HG02678 (cell line): ENCODE data around the gene CEP135.
"Not testable (repeated sequence)": the region's sequence is repeated elsewhere in the genome, so short reads cannot be mapped to it uniquely, and the experiment has no call there.

Experiments
- ATAC-seq: cut with Tn5 transposase; IDR thresholded peaks from one replicate; pipeline ENCODE4 v1.9.1; 2021; ENCODE audit warnings: mild to moderate bottlenecking, moderate library complexity; ENCODE audit not compliant: unreplicated experiment

The CEP135 gene

DNA sequence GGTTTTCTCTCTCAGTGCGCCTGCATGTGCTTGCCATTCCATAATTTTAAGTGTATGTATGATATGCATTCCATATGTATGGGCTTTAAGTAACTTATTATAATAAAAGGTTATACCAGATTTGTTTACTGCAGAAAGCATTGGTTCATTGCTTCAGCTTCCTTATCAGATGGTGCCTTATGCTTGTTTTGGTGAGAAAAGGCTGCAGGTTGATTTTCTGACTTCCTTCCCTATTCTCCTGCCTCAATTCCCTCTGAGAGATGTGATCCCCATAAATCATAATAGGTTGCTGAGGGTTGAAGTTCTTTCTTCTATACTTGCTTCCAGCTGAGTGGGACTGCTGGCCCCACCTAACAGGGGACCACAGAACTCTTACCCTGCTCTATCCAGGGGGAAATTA lies 10.3 kb upstream of the CEP135 start:
- no peak for ATAC-seq

DNA sequence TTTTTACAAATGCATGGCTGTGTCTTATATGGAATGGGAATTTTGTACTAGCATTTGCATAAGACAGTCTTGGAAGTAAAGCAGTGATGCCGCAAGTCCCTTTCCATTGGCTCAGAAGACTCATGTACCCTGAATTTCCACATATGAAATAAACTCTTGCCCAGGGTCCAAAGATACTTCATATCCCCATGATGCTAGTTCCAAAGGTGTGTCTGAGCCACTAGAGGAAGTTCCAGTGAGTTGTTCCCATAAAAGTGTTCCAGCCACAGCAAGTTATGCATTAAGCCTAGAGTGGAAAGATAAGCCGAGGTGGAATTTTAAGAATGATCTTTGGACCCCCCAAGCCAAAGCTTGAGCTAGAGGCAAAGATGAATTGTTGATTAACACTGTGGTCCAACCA lies 9.3 kb upstream of the CEP135 start:
- ATAC-seq: no peak

DNA sequence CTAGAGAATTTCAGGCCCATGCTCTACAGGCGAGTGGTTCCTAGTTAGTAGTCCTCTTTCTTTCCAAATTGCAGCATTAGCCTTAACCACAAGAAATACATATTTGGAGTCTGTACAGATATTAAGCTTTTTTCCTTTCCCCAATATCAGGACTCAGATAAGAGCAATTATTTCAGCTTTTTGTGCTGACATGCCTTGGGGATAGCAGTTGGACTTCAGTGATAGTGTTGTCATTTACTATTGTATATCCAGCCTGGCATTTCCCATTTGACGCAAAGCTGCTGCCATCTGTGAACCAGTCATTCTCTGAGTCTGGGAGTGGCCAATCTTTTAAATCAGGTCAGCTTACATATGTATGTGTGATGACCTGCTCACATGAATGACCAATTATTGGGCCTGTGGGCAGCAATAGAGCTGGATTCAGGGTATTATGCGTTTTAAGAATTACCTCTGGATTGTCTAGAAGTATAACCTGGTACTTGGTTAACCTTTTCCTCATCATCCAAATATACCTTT lies 6.8 kb upstream of the CEP135 start:
- no peak for ATAC-seq

- ATAC-seq: peak; percentile 33
Measured at GRCh38 chr4:55947254-55947882, 1.4 kb upstream of the CEP135 start.

- ATAC-seq: peak; percentile 9
Measured at GRCh38 chr4:55947912-55948725, 626 bp upstream of the CEP135 start.

GRCh38 chr4:55949482-55949802 lies 697 bp downstream of the CEP135 start:
- ATAC-seq: no peak

DNA sequence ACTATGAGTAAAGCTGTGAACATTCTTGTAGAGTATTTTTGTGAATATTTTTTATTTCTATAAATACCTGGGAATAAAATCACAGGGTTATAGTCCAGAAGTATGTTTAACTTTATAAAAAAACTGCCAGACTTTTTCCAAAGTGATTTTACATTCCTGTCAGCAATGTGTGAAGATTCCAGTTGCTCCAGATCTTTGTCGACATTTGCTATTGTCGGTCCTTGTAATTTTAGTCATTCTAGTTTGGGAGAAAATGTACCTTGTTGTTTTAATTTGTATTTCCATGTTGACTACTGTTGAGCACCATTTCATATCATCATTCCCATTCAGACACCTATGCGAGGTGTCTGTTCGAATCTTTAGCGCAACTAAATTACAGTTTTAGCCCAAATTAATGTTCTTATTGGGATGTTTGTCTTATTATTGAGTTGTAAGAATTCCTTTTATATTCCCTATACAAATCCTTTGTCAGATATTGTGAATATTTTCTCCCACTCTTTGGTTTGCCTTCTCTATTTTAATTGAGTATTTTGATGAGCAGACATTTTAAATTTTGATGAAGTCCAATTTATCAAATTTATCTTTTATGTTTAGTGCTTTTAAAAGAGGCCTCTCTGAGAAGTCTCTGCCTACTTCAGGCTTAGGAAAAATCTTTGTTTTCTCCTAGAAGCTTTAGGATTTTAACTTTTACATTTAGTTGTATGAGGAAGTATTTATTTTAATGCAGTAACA lies 2.6 kb downstream of the CEP135 start:
- no peak for ATAC-seq

DNA sequence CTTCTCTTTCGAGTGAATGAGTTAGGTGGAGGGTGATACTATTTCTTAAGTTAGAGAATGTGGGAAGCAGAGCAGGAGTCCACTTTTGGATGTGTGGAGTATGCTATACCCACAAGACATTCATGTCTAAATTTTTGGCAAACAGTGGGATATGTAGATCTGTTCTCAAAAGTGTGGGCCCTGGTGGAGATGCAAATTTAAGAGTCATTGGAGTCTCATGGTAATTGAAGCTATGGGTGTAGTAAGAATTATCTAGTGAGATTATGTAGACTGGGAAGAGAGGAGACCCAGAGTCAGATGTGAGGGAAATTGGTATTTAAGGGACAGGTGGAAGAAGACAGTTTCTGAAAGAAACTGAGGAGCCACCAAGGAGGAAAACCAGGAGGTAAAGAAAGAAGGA lies 7.0 kb downstream of the CEP135 start:
- ATAC-seq: no peak

GRCh38 chr4:55959655-55960054 lies 10.9 kb downstream of the CEP135 start:
- no peak for ATAC-seq

GRCh38 chr4:55964046-55964445 lies 15.3 kb downstream of the CEP135 start:
- ATAC-seq: no peak

- no peak for ATAC-seq
Measured at GRCh38 chr4:55965585-55965984, 16.8 kb downstream of the CEP135 start.

- not testable (repeated sequence) for ATAC-seq
Measured at GRCh38 chr4:55966324-55966723, 17.6 kb downstream of the CEP135 start.

GRCh38 chr4:55967376-55967775 lies 18.6 kb downstream of the CEP135 start:
- no peak for ATAC-seq

- no peak for ATAC-seq
Measured at GRCh38 chr4:55973650-55974049, 24.9 kb downstream of the CEP135 start.

GRCh38 chr4:55977811-55978210 lies 29.1 kb downstream of the CEP135 start:
- ATAC-seq: no peak

- ATAC-seq: no peak
Measured at GRCh38 chr4:55979562-55979961, 30.8 kb downstream of the CEP135 start.

DNA sequence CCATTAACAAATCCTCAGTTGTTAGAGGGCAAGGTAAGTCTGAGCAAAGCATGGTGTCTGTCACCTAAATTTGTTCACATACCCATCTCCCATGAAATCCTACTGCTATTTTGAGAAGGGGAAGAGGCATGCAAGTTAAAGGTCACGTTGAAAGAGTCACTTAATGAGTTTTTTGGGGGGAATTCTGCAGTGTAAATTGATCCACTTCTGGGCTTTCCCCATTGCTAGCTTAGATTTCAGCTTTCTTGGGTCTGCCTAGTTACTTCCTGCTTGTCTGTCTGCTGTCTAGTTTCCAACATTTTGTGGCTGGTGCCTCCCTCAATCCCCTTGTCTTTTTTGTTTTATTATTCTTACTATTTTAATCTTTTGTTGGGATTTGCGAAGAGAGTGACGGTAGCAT lies 32.0 kb downstream of the CEP135 start:
- peak; percentile 66 for ATAC-seq

DNA sequence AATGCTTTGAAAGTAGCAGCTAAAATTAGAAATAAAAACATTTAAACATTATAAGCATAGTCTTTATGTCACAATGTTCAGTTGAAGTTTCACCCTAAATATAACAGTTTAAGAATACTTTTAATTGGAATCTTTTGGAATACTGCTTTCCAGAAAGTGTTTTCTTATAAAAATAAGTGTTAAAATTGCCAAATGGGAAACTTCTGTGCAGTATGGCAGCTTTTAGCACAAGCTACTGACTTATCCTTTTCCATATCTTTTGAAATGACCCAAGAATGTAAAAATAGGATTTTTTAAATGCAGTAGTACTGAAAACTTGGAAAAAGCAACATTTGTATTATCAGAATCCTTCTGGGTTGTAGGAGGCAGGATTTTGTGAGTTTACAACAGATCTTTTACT lies 34.2 kb downstream of the CEP135 start:
- no peak for ATAC-seq

DNA sequence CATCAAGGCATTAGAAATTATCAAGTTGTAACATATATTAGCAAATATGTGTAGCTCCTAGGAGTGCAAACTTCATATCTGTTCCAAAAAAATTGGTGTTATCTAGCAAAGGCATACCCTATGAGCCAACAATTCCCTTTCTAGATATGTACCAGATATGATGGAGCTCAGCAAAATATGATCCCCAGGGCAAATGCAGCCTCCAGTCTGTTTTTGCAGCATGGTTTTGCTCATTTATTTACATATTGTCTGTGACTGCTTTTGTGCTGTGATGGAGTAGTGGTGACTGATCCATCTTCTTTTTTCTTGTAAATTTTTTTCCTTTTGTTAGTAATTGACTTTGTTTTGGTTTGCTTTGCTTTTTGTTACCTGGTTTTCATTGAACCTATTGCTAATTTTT lies 41.0 kb downstream of the CEP135 start:
- ATAC-seq: no peak

DNA sequence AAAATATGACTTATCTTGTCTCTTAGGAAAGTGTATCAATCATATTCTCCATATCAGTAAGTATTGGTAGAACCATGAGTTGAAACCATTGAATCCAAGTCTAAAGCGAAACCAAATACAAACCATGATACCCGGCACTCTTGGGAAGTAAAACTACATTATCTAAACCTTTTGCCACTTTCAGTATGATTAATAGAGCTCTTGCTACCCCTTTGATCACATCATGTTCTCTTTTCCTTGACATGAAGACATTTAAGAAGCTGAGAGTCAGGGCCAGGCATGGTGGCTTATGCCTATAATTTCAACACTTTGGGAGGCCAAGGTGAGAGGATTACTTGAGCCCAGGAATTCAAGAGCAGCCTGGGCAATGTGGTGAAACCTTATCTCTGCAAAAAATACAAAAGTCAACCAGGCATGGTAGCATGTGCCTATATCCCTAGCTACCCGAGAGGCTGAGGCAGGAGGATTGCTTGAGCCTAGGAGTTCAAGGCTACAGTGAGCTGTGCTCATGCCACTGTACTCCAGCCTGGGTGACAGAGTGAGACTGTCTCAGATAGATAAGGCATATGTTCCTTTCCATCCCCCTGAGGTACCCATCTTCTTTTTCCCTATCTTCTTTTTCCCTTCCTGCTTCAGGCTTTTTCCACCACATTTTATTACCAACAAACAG lies 45.4 kb downstream of the CEP135 start:
- ATAC-seq: peak; percentile 85

DNA sequence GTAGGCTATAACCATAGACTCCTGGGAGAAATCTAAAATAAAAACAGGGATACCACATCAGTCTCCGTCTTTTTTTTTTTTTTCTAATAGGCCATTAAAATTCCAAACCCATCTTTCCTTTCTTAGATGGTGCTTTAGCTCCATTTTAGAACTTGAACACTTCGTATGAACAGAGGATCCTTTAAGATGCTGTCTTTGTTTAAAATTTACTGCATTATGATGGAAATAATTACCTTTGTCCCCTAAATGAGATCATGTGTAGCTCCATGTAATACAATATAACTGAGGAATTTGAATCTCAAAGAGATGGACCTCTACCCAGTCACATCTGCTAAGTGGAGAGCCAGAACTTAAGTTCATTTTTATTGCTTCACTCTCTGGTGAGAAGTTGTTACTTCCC lies 47.9 kb downstream of the CEP135 start:
- no peak for ATAC-seq
